ENCODE results near the gene TMC6. TPM values are rescaled to one million over a fixed set of nuclear protein-coding genes. Genes with fewer than 3 reads are reported as not detected.

TMC6 gene
- total and polyA plus RNA-seq, 2 of the 13 experiments (the other 11 are each of a cell fraction or from before 2014, with no cell fraction given), result 48.4 to 99.1 TPM

DNA sequence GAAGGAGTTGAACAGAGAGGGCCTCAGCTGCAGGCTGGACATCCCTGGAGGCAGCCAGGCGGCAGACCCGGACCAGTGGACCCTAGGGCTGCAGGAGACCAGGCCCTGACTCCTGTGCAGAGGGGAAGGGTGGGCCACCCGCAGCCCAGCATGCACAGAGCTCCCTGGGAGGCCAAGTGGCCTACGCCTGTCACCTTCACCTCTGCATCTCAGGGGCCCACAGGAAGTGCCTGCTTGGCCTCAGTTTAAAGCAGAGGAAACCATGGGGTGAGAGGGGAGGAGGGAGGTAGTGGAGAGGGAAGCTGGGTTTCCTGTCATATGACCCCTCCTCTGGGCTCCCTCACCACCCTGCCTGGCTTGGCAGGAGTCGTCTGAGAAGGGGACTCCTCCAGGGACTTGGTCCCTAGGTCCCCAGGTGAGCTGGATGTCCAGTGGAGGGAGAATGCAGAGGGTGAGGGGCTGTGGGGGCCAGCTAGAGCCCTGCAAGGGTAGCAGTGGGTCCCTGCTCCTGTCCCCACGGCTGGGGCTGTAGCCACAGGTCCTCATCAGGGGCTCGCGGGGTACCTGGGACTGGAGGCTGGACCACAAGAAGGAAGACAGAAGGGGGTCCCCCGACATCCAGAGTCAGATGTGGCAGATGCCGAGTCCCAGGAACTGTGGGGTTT is 2.0 kb upstream of the TMC6 start, which contains the start of gene TMC8 (continued):
- TF ChIP-seq, protein P1, sequence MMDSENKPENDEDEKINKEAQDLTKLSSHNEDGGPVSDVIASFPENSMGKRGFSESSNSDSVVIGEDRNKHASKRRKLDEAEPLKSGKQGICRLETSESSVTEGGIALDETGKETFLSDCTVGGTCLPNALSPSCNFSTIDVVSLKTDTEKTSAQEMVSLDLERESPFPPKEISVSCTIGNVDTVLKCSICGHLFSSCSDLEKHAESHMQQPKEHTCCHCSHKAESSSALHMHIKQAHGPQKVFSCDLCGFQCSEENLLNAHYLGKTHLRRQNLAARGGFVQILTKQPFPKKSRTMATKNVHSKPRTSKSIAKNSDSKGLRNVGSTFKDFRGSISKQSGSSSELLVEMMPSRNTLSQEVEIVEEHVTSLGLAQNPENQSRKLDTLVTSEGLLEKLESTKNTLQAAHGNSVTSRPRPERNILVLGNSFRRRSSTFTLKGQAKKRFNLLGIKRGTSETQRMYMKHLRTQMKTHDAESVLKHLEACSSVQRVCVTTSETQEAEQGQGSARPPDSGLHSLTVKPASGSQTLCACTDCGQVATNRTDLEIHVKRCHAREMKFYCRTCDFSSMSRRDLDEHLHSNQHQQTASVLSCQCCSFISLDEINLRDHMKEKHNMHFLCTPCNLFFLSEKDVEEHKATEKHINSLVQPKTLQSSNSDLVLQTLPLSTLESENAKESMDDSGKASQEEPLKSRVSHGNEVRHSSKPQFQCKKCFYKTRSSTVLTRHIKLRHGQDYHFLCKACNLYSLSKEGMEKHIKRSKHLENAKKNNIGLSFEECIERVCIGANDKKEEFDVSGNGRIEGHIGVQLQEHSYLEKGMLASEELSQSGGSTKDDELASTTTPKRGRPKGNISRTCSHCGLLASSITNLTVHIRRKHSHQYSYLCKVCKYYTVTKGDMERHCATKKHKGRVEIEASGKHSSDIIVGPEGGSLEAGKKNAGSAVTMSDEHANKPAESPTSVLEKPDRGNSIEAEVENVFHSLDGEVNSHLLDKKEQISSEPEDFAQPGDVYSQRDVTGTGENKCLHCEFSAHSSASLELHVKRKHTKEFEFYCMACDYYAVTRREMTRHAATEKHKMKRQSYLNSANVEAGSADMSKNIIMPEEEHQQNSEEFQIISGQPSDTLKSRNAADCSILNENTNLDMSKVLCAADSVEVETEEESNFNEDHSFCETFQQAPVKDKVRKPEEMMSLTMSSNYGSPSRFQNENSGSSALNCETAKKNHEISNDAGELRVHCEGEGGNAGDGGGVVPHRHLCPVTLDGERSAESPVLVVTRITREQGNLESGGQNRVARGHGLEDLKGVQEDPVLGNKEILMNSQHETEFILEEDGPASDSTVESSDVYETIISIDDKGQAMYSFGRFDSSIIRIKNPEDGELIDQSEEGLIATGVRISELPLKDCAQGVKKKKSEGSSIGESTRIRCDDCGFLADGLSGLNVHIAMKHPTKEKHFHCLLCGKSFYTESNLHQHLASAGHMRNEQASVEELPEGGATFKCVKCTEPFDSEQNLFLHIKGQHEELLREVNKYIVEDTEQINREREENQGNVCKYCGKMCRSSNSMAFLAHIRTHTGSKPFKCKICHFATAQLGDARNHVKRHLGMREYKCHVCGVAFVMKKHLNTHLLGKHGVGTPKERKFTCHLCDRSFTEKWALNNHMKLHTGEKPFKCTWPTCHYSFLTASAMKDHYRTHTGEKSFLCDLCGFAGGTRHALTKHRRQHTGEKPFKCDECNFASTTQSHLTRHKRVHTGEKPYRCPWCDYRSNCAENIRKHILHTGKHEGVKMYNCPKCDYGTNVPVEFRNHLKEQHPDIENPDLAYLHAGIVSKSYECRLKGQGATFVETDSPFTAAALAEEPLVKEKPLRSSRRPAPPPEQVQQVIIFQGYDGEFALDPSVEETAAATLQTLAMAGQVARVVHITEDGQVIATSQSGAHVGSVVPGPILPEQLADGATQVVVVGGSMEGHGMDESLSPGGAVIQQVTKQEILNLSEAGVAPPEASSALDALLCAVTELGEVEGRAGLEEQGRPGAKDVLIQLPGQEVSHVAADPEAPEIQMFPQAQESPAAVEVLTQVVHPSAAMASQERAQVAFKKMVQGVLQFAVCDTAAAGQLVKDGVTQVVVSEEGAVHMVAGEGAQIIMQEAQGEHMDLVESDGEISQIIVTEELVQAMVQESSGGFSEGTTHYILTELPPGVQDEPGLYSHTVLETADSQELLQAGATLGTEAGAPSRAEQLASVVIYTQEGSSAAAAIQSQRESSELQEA (CRISPR knock-in tag; IDR thresholded peaks at IDR 0.05; ENCODE audit: not compliant biosample characterization), result peak; percentile 53
- 0 out of 2 replicates have a peak, but pooled peaks have one; percentile 44 for TF ChIP-seq KAT8 (CRISPR knock-in tag; IDR thresholded peaks at IDR 0.05)
- no peak for TF ChIP-seq ZNF570 (CRISPR knock-in tag; IDR thresholded peaks at IDR 0.05; ENCODE audit: borderline replicate concordance)
- TF ChIP-seq ZFP37 (CRISPR knock-in tag; IDR thresholded peaks at IDR 0.05; ENCODE audit: borderline replicate concordance), result no peak; the same call in 1 of the 2 replicates
- TF ChIP-seq ZNF263 (CRISPR knock-in tag; IDR thresholded peaks at IDR 0.05), result peak; percentile 67
- 0 out of 2 replicates have a peak, but pooled peaks have one; percentile 31 for TF ChIP-seq ZIK1 (CRISPR knock-in tag; IDR thresholded peaks at IDR 0.05; ENCODE audit: borderline replicate concordance, low read depth)
- no peak for TF ChIP-seq JARID2 (CRISPR knock-in tag; IDR thresholded peaks at IDR 0.05; ENCODE audit: insufficient replicate concordance)
- peak; percentile 6; the same call in 1 of the 2 replicates for TF ChIP-seq ZNF629 (CRISPR knock-in tag; conservative IDR thresholded peaks at IDR 0.05)
- TF ChIP-seq ZNF678 (CRISPR knock-in tag; IDR thresholded peaks at IDR 0.05), result no peak
- no peak for TF ChIP-seq HOXA7 (CRISPR knock-in tag; IDR thresholded peaks at IDR 0.05)
- TF ChIP-seq YY1 (IDR thresholded peaks at IDR 0.05; ENCODE audit: insufficient read depth, insufficient replicate concordance, low read depth, low read length), result peak; percentile 31
- no peak for TF ChIP-seq FOXK2 (IDR thresholded peaks at IDR 0.05)
- TF ChIP-seq ZNF589 (CRISPR knock-in tag; conservative IDR thresholded peaks at IDR 0.05), result no peak
- TF ChIP-seq, protein P2, sequence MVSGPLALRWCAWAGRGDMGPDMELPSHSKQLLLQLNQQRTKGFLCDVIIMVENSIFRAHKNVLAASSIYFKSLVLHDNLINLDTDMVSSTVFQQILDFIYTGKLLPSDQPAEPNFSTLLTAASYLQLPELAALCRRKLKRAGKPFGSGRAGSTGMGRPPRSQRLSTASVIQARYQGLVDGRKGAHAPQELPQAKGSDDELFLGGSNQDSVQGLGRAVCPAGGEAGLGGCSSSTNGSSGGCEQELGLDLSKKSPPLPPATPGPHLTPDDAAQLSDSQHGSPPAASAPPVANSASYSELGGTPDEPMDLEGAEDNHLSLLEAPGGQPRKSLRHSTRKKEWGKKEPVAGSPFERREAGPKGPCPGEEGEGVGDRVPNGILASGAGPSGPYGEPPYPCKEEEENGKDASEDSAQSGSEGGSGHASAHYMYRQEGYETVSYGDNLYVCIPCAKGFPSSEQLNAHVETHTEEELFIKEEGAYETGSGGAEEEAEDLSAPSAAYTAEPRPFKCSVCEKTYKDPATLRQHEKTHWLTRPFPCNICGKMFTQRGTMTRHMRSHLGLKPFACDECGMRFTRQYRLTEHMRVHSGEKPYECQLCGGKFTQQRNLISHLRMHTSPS (CRISPR knock-in tag; IDR thresholded peaks at IDR 0.05; ENCODE audit: low read depth), result 0 out of 2 replicates have a peak, but pooled peaks have one; percentile 38
- no peak for TF ChIP-seq NFATC3 (CRISPR knock-in tag; IDR thresholded peaks at IDR 0.05)
- TF ChIP-seq MXI1 (IDR thresholded peaks at IDR 0.05; ENCODE audit: borderline replicate concordance, low read depth, low read length), result peak; percentile 29; the same call in 1 of the 3 replicates
- TF ChIP-seq TOPORS (CRISPR knock-in tag; IDR thresholded peaks at IDR 0.05), result no peak
- TF ChIP-seq PAWR (CRISPR knock-in tag; IDR thresholded peaks at IDR 0.05; ENCODE audit: borderline replicate concordance), result no peak
- peak; percentile 60; the same call in 1 of the 2 replicates for TF ChIP-seq ZNF136 (CRISPR knock-in tag; IDR thresholded peaks at IDR 0.05; ENCODE audit: low read depth)
- TF ChIP-seq MED13 (CRISPR knock-in tag; IDR thresholded peaks at IDR 0.05), result no peak
- TF ChIP-seq GATAD1 (CRISPR knock-in tag; IDR thresholded peaks at IDR 0.05), result peak; percentile 49; the same call in 1 of the 2 replicates

All from HepG2 (cell line).